HCT116 (cell line): ENCODE measurements around the gene TCEANC2. TPM values are rescaled to one million over a fixed set of nuclear protein-coding genes. Genes with fewer than 3 reads are reported as not detected.

ENCODE experiments used
- ATAC-seq: fragments of 200-7000 bp; cut with Tn5 transposase; 2 replicates; pipeline ENCODE4 v1.9.1; 2020; ENCODE audit warnings: mild to moderate bottlenecking, moderate library complexity
- BruUV-seq: library from RNA; stranded (reverse); fragments of 400-500 nt; replicated peaks from 2 replicates; lab custom pipeline; 2021; lab: Mats Ljungman, UMichigan
- CTCF ChIA-PET: fragments of 300-600 bp; sonication (Branson Sonifier 250); formaldehyde crosslinking; loops from one replicate; lab custom pipeline; 2021; ENCODE audit warnings: antibody characterized with exemption; lab: Charles Lee
- POLR2A ChIA-PET: fragments of 300-600, 350-600 bp; sonication (Branson Sonifier 250); formaldehyde crosslinking; loops from one replicate; lab custom pipeline; 2021; ENCODE audit warnings: antibody characterized with exemption; lab: Charles Lee
- RAD21 ChIA-PET, 2 experiments: fragments of 300-600 bp; sonication (Branson Sonifier 250); formaldehyde crosslinking; loops; one replicate each; lab custom pipeline; 2023; ENCODE audit warnings: low total read pairs in 2 of 2; ENCODE audit not compliant: uncharacterized antibody in 2 of 2, unreplicated experiment in 2 of 2, low non-redundant PET in 1 of 2; lab: Charles Lee
- DNase-seq: peaks from one replicate; pipeline ENCODE4 v3.0.0-alpha.2; 2010; ENCODE audit warnings: low read depth, low spot score
- H2AFZ ChIP-seq: fragments of 200-600 bp; shearing (Covaris generic), sonication (generic); 2 replicates; pipeline ENCODE4 v1.6.1; 2017; ENCODE audit warnings: low read depth, mixed run types, mixed read lengths, antibody characterized with exemption, low read length; ENCODE audit not compliant: poor library complexity, severe bottlenecking
- H3K27ac ChIP-seq: 2 replicates; pipeline ENCODE4 v1.5.1; 2012; ENCODE audit warnings: low read depth, low read length
- H3K27me3 ChIP-seq: fragments of 200-600 bp; sonication (generic); 2 replicates; pipeline ENCODE4 v1.6.1; 2016; ENCODE audit warnings: mixed run types, low read length, mixed read lengths; ENCODE audit not compliant: insufficient read depth
- H3K36me3 ChIP-seq, 2 experiments: fragments of 200-500 bp in 1 of 2; fragments of 200-600 bp in 1 of 2; sonication (Bioruptor generic) in 1 of 2; sonication (generic) in 1 of 2; 2 replicates each; pipeline versions ENCODE4 v1.5.1 to v1.6.1; 2014 to 2016; ENCODE audit warnings: low read length in 2 of 2, inconsistent platforms in 1 of 2, mixed read lengths in 1 of 2, mixed run types in 1 of 2; ENCODE audit not compliant: insufficient read depth in 2 of 2, control insufficient read depth in 1 of 2
- H3K4me1 ChIP-seq, 2 experiments: fragments of 200-600 bp in 1 of 2; sonication (generic) in 1 of 2; 2 replicates each; pipeline versions ENCODE4 v1.5.1 to v1.6.1; 2012 to 2017; ENCODE audit warnings: low read length in 2 of 2, inconsistent platforms in 1 of 2, mild to moderate bottlenecking in 1 of 2, mixed read lengths in 1 of 2, mixed run types in 1 of 2, moderate library complexity in 1 of 2; ENCODE audit not compliant: insufficient read depth in 2 of 2, control insufficient read depth in 1 of 2
- H3K4me2 ChIP-seq: fragments of 200-600 bp; sonication (generic); 2 replicates; pipeline ENCODE4 v1.6.1; 2017; ENCODE audit warnings: mixed run types, low read length, mixed read lengths
- H3K4me3 ChIP-seq, 2 experiments: fragments of 200-600 bp in 1 of 2; sonication (generic) in 1 of 2; replicated peaks in 1 of 2; 2 replicates each; pipeline ENCODE4 v1.5.1; 2011 to 2016; ENCODE audit warnings: low read length in 2 of 2, control low read depth in 1 of 2, low read depth in 1 of 2, mild to moderate bottlenecking in 1 of 2, mixed read lengths in 1 of 2, mixed run types in 1 of 2
- H3K79me2 ChIP-seq: fragments of 200-600 bp; sonication (generic); 2 replicates; pipeline ENCODE4 v1.6.1; 2017; ENCODE audit warnings: mild to moderate bottlenecking, mixed run types, low read length, moderate library complexity, mixed read lengths; ENCODE audit not compliant: insufficient read depth
- H3K9ac ChIP-seq: fragments of 200-600 bp; sonication (generic); 2 replicates; pipeline ENCODE4 v1.6.1; 2016; ENCODE audit warnings: low read length, mixed read lengths
- H3K9me2 ChIP-seq: fragments of 200-600 bp; sonication (generic), shearing (Covaris generic); 2 replicates; pipeline ENCODE4 v1.6.1; 2017; ENCODE audit warnings: mixed run types, mild to moderate bottlenecking, moderate library complexity; ENCODE audit not compliant: insufficient read depth
- H3K9me3 ChIP-seq, 2 experiments: fragments of 200-500 bp in 1 of 2; fragments of 200-600 bp in 1 of 2; sonication (Bioruptor generic) in 1 of 2; sonication (generic) in 1 of 2; 2 replicates each; pipeline ENCODE4 v1.6.1; 2014 to 2017; ENCODE audit warnings: low read length in 2 of 2, mixed read lengths in 2 of 2, inconsistent platforms in 1 of 2, low read depth in 1 of 2, mild to moderate bottlenecking in 1 of 2, mixed run types in 1 of 2, moderate library complexity in 1 of 2; ENCODE audit not compliant: control insufficient read depth in 1 of 2, insufficient read depth in 1 of 2
- H4K20me1 ChIP-seq: fragments of 200-600 bp; sonication (generic), shearing (Covaris generic); 2 replicates; pipeline ENCODE4 v1.6.1; 2017; ENCODE audit warnings: mixed run types, mild to moderate bottlenecking, moderate library complexity; ENCODE audit not compliant: insufficient read depth
- ATF3 ChIP-seq: IDR thresholded peaks from 2 replicates; pipeline ENCODE4 v1.6.1; 2012
- CBX3 ChIP-seq: IDR thresholded peaks from 2 replicates; pipeline ENCODE4 v1.6.1; 2012; ENCODE audit warnings: low read depth
- CEBPB ChIP-seq: IDR thresholded peaks from 2 replicates; pipeline ENCODE4 v1.6.1; 2012; ENCODE audit warnings: low read depth
- EGR1 ChIP-seq: IDR thresholded peaks from 2 replicates; pipeline ENCODE4 v1.6.1; 2012; ENCODE audit warnings: low read depth
- EZH2 ChIP-seq: fragments of 200-600 bp; sonication (generic); IDR thresholded peaks from 2 replicates; pipeline ENCODE4 v1.6.1; 2017; ENCODE audit warnings: antibody characterized with exemption, mixed run types
- FOSL1 ChIP-seq: IDR thresholded peaks from 2 replicates; pipeline ENCODE4 v1.6.1; 2012; ENCODE audit warnings: low read depth
- JUND ChIP-seq: IDR thresholded peaks from 2 replicates; pipeline ENCODE4 v1.6.1; 2012
- MAX ChIP-seq: IDR thresholded peaks from 2 replicates; pipeline ENCODE4 v1.6.1; 2012
- POLR2A ChIP-seq: IDR thresholded peaks from 2 replicates; pipeline ENCODE4 v1.7.0; 2011; ENCODE audit warnings: borderline replicate concordance; ENCODE audit not compliant: insufficient read depth, insufficient read length; ENCODE audit errors: extremely low read depth
- POLR2AphosphoS5 ChIP-seq: IDR thresholded peaks from 2 replicates; pipeline ENCODE4 v1.6.1; 2011; ENCODE audit warnings: mild to moderate bottlenecking, low read depth, low read length, moderate library complexity
- REST ChIP-seq: IDR thresholded peaks from 2 replicates; pipeline ENCODE4 v1.6.1; 2012; ENCODE audit warnings: low read depth
- SIN3A ChIP-seq: IDR thresholded peaks from 2 replicates; pipeline ENCODE4 v1.6.1; 2012; ENCODE audit warnings: low read depth
- SP1 ChIP-seq: IDR thresholded peaks from 2 replicates; pipeline ENCODE4 v1.6.1; 2012; ENCODE audit warnings: low read depth
- ZBTB33 ChIP-seq: IDR thresholded peaks from 2 replicates; pipeline ENCODE4 v1.6.1; 2011; ENCODE audit warnings: mild to moderate bottlenecking, low read length, moderate library complexity; ENCODE audit not compliant: insufficient replicate concordance; ENCODE audit errors: extremely low read depth
- ZFX ChIP-seq: fragments of 450-650 bp; IDR thresholded peaks from 2 replicates; pipeline ENCODE4 v1.6.1; 2017
- ZNF274 ChIP-seq: fragments of 200-500 bp; sonication (Bioruptor generic); IDR thresholded peaks from 2 replicates; pipeline ENCODE4 v1.6.1; 2014; ENCODE audit warnings: mild to moderate bottlenecking, low read depth, low read length, inconsistent platforms
- intact Hi-C: fragments of 100-400 bp; cut with micrococcal nuclease; formaldehyde crosslinking; loops from 2 replicates; pipeline ENCODE4 v1.10.0; 2022
- total RNA-seq: library from RNA; stranded (reverse); gene quantifications from one replicate; pipeline ENCODE4 v1.2.1, GENCODE V29; 2021; ENCODE audit not compliant: unreplicated experiment

Gene TCEANC2
- total RNA-seq, 1 experiment from 2014 or later: 5.4 TPM

GRCh38 chr1:54046671-54047383 lies 6.6 kb upstream of the TCEANC2 start:
- Histone ChIP-seq H3K4me2 (no peak overlapping the region), H3K27ac (no peak overlapping the region), H3K9me3 (no peaks in the 10 kb centered on the region), H3K27me3 (no peaks in the 10 kb centered on the region), H3K79me2 (peaks cover 13% of the 10 kb centered on the region), H4K20me1 (no peaks in the 10 kb centered on the region), H3K4me3 (no peak overlapping the region), H3K4me1 (peaks cover 4 to 5% of the 10 kb centered on the region in 2 experiments; a peak in 3 of 4 replicates), H2AFZ (no peak overlapping the region), H3K9me2 (no peaks in the 10 kb centered on the region), H3K9ac (no peak overlapping the region)
- CTCF ChIA-PET: interaction anchor here (0.8 kb wide), 1 partner anchor 87 kb away, joined by 3 read pairs; no protein-coding TSS in a partner anchor
- BruUV-seq: no TSS peak
- intact Hi-C loops: no loop called here
- no peak for ATAC-seq
- TF ChIP-seq CEBPB (no peak), ATF3 (no peak), ZFX (no peak), CBX3 (no peak), REST (no peak), SIN3A (no peak), EZH2 (no peak), JUND (no peak), EGR1 (no peak), ZBTB33 (no peak), MAX (no peak), ZNF274 (no peak), SP1 (no peak), POLR2A (no peak), FOSL1 (no peak), POLR2AphosphoS5 (no peak)
- TF ChIP-seq, all 23 proteins: peak for 0
- ChIA-PET POLR2A (no interaction called here), RAD21 (no interaction called here)
- no peak for DNase-seq
- H3K36me3 ChIP-seq: peaks cover 0 to 6% of the 10 kb centered on the region in 2 experiments; a peak in 2 of 4 replicates
